GM13976 (cell line): ENCODE data around the gene FMO3.

Experiments used
- DNase-seq: peaks from one replicate; pipeline ENCODE4 v3.0.0; 2012; ENCODE audit warnings: low spot score
- CTCF ChIP-seq: IDR thresholded peaks from 2 replicates; pipeline ENCODE4 v1.5.1; 2012; ENCODE audit warnings: borderline replicate concordance, mild to moderate bottlenecking; ENCODE audit not compliant: insufficient read depth; ENCODE audit errors: extremely low read depth, missing control alignments, control extremely low read depth
- in situ Hi-C: fragments of 300-500 bp; cut with MboI; formaldehyde crosslinking; loops from one replicate; pipeline ENCODE4 v1.12.0; 2022; ENCODE audit warnings: low sequenced_read_pairs, mixed read lengths, inconsistent platforms; ENCODE audit not compliant: unreplicated experiment

The FMO3 gene

DNA sequence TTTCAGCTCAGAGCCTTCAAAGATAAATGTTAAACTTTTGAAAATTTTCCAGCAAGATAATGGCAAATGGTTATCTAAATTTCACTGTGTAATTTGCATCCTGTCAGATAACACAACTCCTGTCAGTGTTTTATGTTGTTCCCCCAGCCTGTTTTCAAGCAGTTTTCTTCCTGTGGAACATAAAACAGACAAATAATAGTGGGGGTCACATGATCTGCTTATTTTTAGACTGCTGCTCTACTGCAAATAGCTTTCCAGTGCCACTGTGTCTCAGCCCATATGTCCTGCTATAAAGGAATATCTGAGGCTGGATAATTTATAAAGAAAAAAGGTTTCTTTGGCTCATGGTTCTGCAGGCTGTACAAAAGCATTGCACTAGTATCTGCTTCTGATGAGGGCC, 32.2 kb downstream of the FMO3 start:
- TF ChIP-seq CTCF, result no peak
- DNase-seq, result no peak
- in situ Hi-C loops, result no loop called here

DNA sequence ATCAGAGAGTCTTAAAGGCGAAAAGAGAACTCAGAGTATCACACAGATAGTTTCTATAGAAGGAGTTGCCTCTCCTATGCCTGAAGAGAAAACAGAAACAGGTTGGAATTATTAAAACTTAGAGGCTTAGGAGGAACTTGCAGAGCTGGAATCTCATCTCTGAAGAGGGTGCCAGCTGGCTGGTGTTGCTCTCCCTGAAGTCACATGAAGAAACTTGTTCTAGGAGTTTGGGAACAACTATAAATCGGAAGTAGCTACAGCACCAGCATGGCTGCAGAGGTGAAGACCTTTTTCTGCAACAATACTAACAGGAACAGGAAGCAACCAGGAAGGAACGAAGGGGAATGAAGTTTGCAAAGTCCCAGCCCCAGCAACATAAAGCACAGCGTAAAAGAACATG, 35.8 kb downstream of the FMO3 start:
- DNase-seq, result no peak
- no peak for TF ChIP-seq CTCF
- in situ Hi-C loops, result no loop called here

- in situ Hi-C loops, result no loop called here
- no peak for DNase-seq
- no peak for TF ChIP-seq CTCF
These were observed 36.4 kb downstream of the FMO3 start for GRCh38 chr1:171127099-171127498.

DNA sequence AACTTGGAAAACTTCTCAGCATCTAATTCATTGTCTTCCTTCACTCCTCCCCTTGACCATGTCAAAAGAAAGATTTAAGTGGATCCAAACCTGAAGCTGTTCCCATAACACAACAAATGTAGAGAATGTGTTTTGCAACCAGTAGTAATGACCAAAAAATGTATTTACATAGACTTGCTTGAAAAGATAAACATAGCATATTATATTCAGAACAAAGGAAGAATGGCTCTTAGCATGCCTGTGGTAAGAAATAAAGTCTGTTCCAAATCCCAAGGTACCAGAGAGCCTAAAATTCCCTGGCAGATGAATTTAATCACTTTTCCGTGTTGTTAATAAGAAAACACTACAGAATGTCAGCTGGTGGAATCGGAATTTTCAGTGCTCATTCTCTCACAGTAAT, 36.8 kb downstream of the FMO3 start:
- no peak for TF ChIP-seq CTCF

GRCh38 chr1:171128463-171128862, 37.8 kb downstream of the FMO3 start:
- in situ Hi-C loops, result no loop called here
- no peak for DNase-seq
- TF ChIP-seq CTCF, result no peak

More for the DNA sequence above, 36.8 kb downstream of the FMO3 start:
- in situ Hi-C loops, result no loop called here
- no peak for DNase-seq

DNA sequence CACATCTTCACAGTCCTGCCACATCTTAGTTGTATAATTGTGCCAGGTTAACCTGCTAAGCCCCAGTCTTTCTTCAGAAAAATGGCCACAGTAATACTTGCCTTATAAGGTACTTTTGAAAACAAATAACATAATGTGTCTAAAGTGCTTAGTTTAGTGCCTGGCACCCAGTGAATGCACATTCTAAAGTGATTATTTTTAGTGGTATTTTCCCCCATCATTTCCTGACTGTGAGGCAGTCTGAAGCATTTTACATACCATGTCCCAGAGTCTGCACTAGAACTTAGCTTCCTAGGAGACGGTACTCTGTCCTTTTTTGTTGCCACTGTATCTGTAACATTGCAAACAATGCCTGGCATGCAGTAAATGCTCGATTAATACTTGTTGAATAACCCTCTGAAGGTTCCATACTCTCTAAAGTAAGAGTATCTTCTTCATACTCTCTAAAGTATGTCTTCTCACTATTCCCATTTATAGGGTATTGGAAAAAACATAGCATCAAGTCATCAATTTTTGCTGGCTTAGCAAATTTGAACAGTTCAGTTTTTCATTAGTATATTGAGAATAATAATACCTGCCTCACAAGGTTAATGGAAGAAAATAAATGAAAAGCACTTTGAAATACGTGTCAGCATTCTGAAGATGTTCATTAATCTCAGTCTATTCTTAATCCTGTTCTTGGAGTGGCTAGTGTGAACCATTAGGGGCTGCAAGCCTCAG, 43.7 kb downstream of the FMO3 start:
- no peak for TF ChIP-seq CTCF
- no peak for DNase-seq
- in situ Hi-C loops, result no loop called here
